Measurements from ENCODE around the gene LAPTM5. TPM values are rescaled to one million over a fixed set of nuclear protein-coding genes. Genes with fewer than 3 reads are reported as not detected.

Gene LAPTM5
- total and polyA plus RNA-seq, 2 of the 13 experiments (the other 11 are each of a cell fraction or from before 2014, with no cell fraction given), result 0.41 to 0.86 TPM

DNA sequence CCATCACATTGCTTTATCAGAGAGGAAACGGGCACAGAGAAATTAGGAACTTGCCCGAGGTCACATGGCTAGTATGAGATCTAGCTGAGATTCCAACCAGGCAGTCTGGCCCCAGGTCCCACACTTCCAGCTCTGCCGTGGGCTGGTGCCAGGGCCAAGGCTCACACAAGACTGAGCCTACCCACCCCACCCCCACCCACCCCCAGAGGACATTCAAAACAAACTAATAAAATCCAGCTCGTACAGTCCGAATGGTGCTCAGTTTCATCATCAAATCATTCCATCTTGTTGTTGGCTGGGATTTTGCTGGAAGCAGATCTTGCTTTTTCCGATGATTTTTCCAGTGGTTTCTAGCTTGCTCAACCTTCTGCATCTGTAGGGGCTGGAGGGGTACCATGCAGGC is 62.1 kb downstream of the LAPTM5 start:
- POLR2A ChIA-PET, result no interaction called here
- intact Hi-C loops (cut with micrococcal nuclease; ENCODE audit: unreplicated experiment) (no loop called here), in situ Hi-C loops (cut with HindIII; ENCODE audit: extremely low pct_ligation_motif_present, low pct_unique_long_range_greater_than_20kb) (loop anchor here (25.0 kb wide), 1 partner anchor 1358 kb away; no protein-coding TSS in a partner anchor)
- no peak for ATAC-seq
- H2AFZ ChIP-seq (ENCODE audit: low read length), result no peak overlapping the region
- no peak overlapping the region for H3K9ac ChIP-seq (ENCODE audit: insufficient read depth, low read depth, low read length)
- H3K27ac ChIP-seq (ENCODE audit: extremely low read length, insufficient read depth, low read length), result no peak overlapping the region
- FAIRE-seq, result no peak
- H3K36me3 ChIP-seq (replicated peaks in 1 of 2; ENCODE audit: control insufficient read depth in 1 of 2, insufficient read depth in 2 of 2, low read length in 2 of 2), result no peaks in the 10 kb centered on the region
- H3K4me2 ChIP-seq (ENCODE audit: low read depth, low read length), result no peak overlapping the region
- H3K9me3 ChIP-seq (ENCODE audit: low read length), result no peaks in the 10 kb centered on the region
- 10% methylated on average over 6 of the region's 6 CpGs for WGBS (ENCODE audit: low lambda C conversion rate)
- peaks cover 5 to 14% of the 10 kb centered on the region in 2 experiments; a peak in 3 of 5 replicates for H3K27me3 ChIP-seq (ENCODE audit: control insufficient read depth in 1 of 2, insufficient read depth in 2 of 2, low read length in 2 of 2)
- no peaks in the 10 kb centered on the region for H3K4me1 ChIP-seq (ENCODE audit: insufficient read depth, low read length)
- no peaks in the 10 kb centered on the region for H3K79me2 ChIP-seq (ENCODE audit: insufficient read depth, low read length)
- no TSS peak for BruUV-seq (replicated peaks)
- no peak overlapping the region for H3K4me3 ChIP-seq (replicated peaks in 1 of 3; ENCODE audit: insufficient read depth in 1 of 3, low read depth in 2 of 3, low read length in 3 of 3)
- H4K20me1 ChIP-seq (ENCODE audit: insufficient read depth, low read length), result no peaks in the 10 kb centered on the region
- DNase-seq (ENCODE audit: low spot score), result no peak
- CTCF ChIA-PET (ENCODE audit: low intra/inter-chr PET ratio, low total read pairs), result no interaction called here
- TF ChIP-seq, protein P1, sequence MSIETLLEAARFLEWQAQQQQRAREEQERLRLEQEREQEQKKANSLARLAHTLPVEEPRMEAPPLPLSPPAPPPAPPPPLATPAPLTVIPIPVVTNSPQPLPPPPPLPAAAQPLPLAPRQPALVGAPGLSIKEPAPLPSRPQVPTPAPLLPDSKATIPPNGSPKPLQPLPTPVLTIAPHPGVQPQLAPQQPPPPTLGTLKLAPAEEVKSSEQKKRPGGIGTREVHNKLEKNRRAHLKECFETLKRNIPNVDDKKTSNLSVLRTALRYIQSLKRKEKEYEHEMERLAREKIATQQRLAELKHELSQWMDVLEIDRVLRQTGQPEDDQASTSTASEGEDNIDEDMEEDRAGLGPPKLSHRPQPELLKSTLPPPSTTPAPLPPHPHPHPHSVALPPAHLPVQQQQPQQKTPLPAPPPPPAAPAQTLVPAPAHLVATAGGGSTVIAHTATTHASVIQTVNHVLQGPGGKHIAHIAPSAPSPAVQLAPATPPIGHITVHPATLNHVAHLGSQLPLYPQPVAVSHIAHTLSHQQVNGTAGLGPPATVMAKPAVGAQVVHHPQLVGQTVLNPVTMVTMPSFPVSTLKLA (IDR thresholded peaks at IDR 0.05), result no peak

- peaks cover 5 to 14% of the 10 kb centered on the region in 2 experiments; a peak in 3 of 5 replicates for H3K27me3 ChIP-seq (ENCODE audit: control insufficient read depth in 1 of 2, insufficient read depth in 2 of 2, low read length in 2 of 2)
- in situ Hi-C loops (cut with HindIII; ENCODE audit: extremely low pct_ligation_motif_present, low pct_unique_long_range_greater_than_20kb) (loop anchor here (25.0 kb wide), 1 partner anchor 1357 kb away; no protein-coding TSS in a partner anchor), intact Hi-C loops (cut with micrococcal nuclease; ENCODE audit: unreplicated experiment) (no loop called here)
- POLR2A ChIA-PET, result no interaction called here
- H3K36me3 ChIP-seq (replicated peaks in 1 of 2; ENCODE audit: control insufficient read depth in 1 of 2, insufficient read depth in 2 of 2, low read length in 2 of 2), result no peaks in the 10 kb centered on the region
- no peak overlapping the region for H3K27ac ChIP-seq (ENCODE audit: extremely low read length, insufficient read depth, low read length)
- H3K9ac ChIP-seq (ENCODE audit: insufficient read depth, low read depth, low read length), result no peak overlapping the region
- no peaks in the 10 kb centered on the region for H3K9me3 ChIP-seq (ENCODE audit: low read length)
- ATAC-seq, result no peak
- no peak for DNase-seq (ENCODE audit: low spot score)
- no peak for FAIRE-seq
- H4K20me1 ChIP-seq (ENCODE audit: insufficient read depth, low read length), result no peaks in the 10 kb centered on the region
- H2AFZ ChIP-seq (ENCODE audit: low read length), result no peak overlapping the region
- no TSS peak for BruUV-seq (replicated peaks)
- no peak overlapping the region for H3K4me2 ChIP-seq (ENCODE audit: low read depth, low read length)
- H3K79me2 ChIP-seq (ENCODE audit: insufficient read depth, low read length), result no peaks in the 10 kb centered on the region
- H3K4me3 ChIP-seq (replicated peaks in 1 of 3; ENCODE audit: insufficient read depth in 1 of 3, low read depth in 2 of 3, low read length in 3 of 3), result no peak overlapping the region
- CTCF ChIA-PET (ENCODE audit: low intra/inter-chr PET ratio, low total read pairs), result no interaction called here
- 0% methylated on average over 2 of the region's 8 CpGs for WGBS (ENCODE audit: low lambda C conversion rate)
- no peaks in the 10 kb centered on the region for H3K4me1 ChIP-seq (ENCODE audit: insufficient read depth, low read length)
- no peak for TF ChIP-seq ZNF775 (CRISPR knock-in tag; IDR thresholded peaks at IDR 0.05; ENCODE audit: borderline replicate concordance)
- no peak for TF ChIP-seq RBAK (CRISPR knock-in tag; IDR thresholded peaks at IDR 0.05)
- TF ChIP-seq ZNF407 (CRISPR knock-in tag; IDR thresholded peaks at IDR 0.05; ENCODE audit: not compliant biosample characterization), result no peak
- TF ChIP-seq TP53 (CRISPR knock-in tag; conservative IDR thresholded peaks at IDR 0.05), result no peak
- no peak for TF ChIP-seq BORCS8-MEF2B (CRISPR knock-in tag; IDR thresholded peaks at IDR 0.05)
These were observed 63.0 kb downstream of the LAPTM5 start for GRCh38 chr1:30694280-30695175.

All from HepG2 (cell line).